Cerebellar cortex (tissue), 1 donor: ENCODE results near the gene ZNF740.

Experiments used
- DNase-seq: peaks from one replicate; pipeline ENCODE4 v3.0.0-alpha.2; 2015; ENCODE audit warnings: low spot score

Gene ZNF740

DNA sequence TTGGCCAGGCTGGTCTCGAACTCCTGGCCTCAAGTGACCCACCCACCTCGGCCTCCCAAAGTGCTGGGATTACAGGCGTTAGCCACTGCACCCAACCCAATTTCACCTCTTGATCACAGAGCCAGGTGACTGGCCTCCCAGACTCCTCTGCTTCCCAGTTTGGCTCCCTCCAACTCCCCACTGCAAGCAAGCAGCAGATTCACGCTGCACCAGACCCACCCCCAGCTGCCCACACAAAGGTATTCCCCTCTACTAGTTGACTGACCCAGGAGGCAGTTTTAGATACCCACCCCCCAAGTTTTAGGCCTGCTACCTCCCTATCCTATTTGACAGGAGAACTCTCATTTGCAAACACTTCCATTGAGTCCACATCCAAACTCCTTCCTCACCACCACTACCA, 46.3 kb downstream of the ZNF740 start:
- no peak for DNase-seq

DNA sequence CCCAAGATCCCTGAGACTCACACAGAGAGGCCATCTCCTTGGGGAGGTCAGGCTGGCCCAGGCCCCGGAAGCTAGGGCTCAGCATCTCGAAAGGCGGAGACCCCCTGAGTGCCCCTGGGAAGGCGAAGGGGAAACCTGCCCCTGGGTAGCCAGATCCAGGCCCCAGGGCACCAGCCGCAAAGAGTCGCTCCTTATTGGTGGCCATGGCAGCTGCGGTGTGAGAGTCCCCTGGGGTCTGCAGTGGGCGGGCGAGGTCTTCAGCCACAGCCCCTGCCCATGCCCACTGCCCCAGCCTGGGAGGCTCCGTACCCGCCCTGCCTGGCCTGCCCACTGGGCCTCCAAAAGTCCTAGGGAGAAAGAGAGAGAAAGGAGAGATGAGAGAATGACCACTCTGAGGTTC, 46.8 kb downstream of the ZNF740 start:
- DNase-seq, result no peak

DNA sequence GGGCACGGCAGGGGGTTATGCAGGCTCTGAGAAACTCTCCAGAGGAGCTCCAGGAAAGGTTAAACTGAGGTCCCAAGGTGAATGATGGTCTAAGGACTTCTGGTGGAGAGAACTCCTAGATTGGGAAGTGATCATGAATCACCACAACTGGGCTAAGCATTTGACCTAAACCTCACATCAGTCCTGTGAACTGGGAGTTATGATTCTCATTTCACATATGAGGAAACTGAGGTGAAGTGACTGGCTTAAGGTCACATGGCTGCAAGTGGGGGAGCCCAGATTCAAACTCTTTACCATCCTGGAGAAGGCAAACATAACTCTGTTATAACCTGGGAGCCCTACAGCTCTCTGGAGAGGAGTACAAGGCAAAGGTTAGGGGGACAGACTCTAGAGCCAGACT, 47.3 kb downstream of the ZNF740 start:
- no peak for DNase-seq

DNA sequence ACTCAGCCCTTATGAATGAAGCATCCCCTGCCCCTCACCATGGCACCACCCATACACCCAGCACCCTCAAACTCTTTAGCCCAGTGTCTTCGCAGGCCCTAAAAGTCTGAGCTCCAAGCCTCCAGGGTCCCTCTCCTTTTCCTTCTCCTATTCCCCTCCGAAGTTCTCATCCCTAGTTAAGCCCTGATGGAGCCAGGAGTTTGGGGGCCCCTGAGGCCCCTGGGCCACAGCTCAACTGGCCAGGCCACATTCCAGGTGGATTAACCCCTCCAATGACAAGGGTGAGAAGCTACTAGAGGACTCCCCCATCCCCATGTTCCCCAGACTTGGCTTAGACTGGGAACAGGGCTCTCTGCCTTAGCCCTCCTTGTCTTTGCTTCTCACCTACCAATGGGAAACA, 48.9 kb downstream of the ZNF740 start:
- no peak for DNase-seq

GRCh38 chr12:53230108-53230845, 49.8 kb downstream of the ZNF740 start:
- DNase-seq, result no peak

DNA sequence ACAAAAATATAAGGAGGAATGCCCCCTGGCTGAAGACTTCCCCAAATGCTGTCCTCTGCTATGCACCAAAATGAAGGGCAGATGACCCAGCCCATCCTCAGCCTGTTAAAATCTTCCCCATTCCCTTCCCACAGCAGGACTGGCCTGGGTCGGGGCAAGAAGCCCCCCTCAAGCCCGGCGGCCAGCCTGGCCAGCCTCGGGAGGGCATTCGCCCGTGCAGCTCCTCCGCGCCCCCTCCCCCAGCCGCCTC, 51.1 kb downstream of the ZNF740 start:
- DNase-seq, result no peak

GRCh38 chr12:53231921-53232645, 51.6 kb downstream of the ZNF740 start, which contains the start of gene RARG:
RARG (minus strand) TSS chr12:53232209; CDS start chr12:53227545, 4,664 bp downstream.
- peak; percentile 77 for DNase-seq

DNA sequence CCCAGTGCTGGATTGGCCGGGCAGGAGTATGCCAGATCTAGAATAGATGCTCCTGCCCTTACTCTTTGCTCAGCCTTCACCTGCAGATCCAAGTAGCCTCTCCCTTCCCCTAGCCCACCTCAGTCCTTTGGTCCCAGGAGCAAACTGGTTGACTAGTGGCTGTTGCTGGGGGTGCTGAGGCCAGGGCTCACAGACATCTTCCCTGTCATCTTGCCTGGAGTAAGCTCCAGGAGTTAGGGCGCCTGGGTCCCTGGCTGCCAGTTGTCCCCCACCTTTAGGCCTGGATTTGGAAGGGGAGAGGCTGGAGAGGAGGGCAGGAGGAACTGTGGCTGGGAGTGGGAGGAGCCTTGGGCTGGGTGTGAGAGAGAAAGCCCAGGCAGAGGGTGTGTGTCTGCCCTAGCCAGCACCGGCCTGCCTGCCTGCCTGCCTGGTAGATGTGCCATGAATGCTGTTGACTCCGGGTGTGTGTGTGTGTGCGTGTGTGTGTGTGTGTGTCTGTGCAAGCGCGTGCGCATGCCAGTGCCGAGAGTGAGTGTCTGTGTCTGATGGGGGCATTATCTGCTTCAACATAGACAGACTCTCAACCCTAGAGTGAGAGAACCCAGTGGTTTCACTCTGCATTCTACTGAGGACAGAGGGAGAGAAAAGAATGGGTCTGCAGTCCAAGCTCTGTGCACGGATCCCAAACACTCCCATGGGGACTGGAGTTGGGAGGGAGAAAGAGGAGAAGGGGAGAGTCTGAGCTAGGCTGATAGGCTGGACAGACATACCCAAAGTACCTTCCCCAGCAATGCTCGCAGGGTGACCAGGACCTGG, 52.3 kb downstream of the ZNF740 start:
- DNase-seq, result peak; percentile 74

DNA sequence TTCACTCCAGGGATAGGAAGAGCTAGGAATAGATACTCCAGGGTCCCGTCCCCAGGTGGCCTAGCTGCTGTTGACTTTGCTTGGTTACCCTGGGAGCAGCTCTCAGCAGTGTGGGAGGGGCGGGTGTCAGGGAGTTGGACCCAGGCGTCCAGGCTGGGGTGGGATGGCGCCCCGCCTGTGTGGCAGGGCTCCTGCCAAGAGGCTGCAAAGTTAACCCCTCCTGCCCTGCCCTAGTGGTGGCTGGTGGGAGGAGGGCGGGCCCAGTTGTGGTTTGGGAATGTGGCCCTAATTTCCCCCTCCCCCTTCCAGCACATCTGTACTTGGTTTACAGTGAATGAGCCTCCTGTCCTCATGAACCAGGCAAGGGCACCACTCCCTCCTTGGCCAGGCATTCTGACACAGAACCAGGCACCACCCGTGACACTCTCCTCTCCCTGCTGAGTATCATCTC, 53.2 kb downstream of the ZNF740 start:
- DNase-seq, result no peak

DNA sequence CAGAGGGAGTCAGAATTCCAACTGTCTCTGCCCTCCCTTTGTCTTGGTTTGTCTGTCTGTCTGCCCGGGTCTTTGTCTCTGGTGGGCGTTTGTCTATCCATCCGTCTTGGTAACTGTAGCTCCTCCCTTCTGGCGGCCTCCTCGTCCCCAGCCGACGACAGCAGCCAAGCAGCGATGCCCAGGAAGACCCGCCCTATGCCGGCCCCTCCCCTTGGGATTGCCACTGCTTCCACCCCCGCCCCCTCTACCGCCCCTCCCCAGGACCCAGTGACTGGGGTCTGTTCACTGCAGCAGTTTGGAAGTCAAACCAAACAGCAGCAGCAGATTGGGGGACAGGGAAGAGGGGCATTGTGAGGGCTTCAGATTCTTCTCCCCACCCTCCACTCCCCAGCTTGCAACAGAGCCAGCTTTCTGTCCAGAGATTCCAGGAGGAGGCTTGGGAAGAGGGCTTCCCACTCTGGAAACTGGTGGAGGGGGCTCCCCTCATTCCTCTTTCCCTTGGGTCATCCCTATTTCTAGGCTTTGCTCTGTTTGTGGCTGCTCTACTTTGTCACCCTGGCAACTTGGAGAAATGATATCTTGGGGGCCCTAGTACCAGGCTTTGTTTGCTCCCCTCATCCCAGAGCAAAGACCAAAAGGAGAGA, 53.9 kb downstream of the ZNF740 start:
- no peak for DNase-seq

- DNase-seq, result no peak
Measured at GRCh38 chr12:53235164-53235563, 54.6 kb downstream of the ZNF740 start.

GRCh38 chr12:53235742-53236442, 55.4 kb downstream of the ZNF740 start:
- no peak for DNase-seq

DNA sequence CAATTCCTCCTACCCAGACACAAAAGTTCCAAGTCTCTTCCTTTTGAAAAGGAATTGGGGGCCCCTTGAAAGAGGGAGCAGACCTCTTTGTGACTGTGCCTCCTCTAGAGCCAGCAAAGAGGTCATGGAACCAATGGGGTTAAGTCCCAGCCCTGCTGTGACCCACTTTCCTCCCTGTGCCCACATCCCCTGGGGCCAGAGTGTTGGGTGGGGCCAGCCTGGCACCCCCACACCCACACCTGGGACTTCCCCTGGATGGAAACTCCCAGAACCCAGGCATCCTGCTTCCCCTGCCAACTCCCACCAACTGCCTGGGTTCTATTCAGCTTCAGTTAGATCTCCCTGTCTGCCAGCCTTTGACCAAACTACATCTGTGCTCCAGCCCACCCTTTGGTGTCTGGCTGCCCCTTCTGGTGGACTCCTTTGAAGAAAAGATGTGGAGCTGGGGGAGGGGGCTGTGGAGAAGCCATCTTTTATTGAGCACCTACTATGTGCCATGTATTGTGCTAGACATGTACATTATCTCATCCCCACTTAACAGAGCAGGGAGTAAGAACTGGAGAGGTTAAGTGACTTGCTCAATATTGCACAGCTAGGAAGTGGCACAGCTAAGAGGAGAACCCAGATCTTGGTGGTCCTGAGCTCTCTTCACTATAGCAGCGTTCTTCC, 56.1 kb downstream of the ZNF740 start:
- no peak for DNase-seq

DNA sequence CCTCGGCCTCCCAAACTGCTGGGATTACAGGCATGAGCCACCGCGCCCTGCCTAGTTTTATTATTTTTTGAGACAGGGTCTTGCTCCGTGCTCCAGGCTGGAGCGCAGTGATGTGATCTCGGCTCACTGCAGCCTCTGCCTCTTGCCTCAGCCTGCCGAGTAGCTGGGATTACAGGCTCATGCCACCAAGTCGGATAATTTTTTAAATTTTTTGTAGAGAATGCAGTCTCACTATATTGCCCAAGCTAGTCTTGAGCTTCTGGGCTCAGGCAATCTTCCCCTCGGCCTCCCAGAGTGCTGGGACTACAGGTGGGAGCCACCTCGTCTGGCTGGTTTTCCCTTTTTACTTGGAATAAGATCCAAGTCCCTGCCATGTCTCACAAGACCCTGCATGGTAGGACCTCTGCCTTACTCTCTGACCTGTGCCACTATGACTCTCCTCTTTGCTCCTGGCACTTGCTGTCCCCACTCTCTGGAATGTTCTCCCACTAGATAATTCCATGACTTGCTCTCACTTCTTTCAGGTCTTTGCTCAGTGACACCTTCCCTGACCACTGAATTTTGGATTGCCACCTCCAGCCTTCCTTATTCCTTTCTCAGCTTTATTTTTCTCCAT, 59.2 kb downstream of the ZNF740 start:
- no peak for DNase-seq

- DNase-seq, result no peak
Measured at GRCh38 chr12:53241623-53242412, 61.3 kb downstream of the ZNF740 start.

DNA sequence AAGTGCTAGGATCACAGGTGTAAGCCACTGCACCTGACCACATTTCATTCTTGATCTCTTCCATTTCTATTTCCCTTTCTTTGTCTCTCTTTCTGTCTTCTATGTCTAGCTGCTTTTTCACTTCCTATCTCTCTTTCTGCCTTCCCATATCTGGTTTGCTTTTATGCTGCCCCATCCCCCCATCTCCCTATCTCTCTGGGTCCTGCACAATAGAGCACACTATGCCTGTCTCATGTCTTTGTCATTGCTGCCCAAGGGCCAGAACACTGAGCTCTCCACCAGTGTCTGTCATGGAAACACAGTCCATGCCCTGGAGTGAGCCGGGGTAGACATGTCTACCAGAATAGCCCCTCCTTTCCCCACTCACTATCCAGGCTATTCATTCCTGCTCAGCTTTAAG, 63.8 kb downstream of the ZNF740 start:
- DNase-seq, result no peak
